GM10248 (cell line): ENCODE measurements around the gene NFKBIE.

ENCODE experiments used
- CTCF ChIA-PET: fragments of 300-600 bp; sonication (Branson Sonifier 250); formaldehyde crosslinking; extraction: SDS; loops from one replicate; lab custom pipeline; 2021; ENCODE audit warnings: antibody characterized with exemption; lab: Yijun Ruan, JAX
- POLR2A ChIA-PET: fragments of 350-650 bp; sonication (Branson Sonifier 250); formaldehyde crosslinking; extraction: SDS; loops from one replicate; lab custom pipeline; 2020; ENCODE audit warnings: antibody characterized with exemption; lab: Yijun Ruan, JAX
- DNase-seq: peaks from one replicate; pipeline ENCODE4 v3.0.0; 2012; ENCODE audit errors: extremely low spot score
- CTCF ChIP-seq: IDR thresholded peaks from 2 replicates; pipeline ENCODE4 v1.5.1; 2012; ENCODE audit warnings: mild to moderate bottlenecking, low read depth; ENCODE audit errors: extremely low read depth, missing control alignments, control extremely low read depth

Gene NFKBIE

GRCh38 chr6:44226368-44227147 is 38.8 kb downstream of the NFKBIE start:
- DNase-seq, result peak; percentile 13
- POLR2A ChIA-PET, result interaction anchor here (3.3 kb wide), 1 partner anchor 21 kb away, joined by 21 read pairs; the partner anchor contains the start of gene HSP90AB1
- CTCF ChIA-PET, result interaction anchor here (1.4 to 6.8 kb wide), 6 partner anchors 9 to 52 kb away, joined by 3 to 116 read pairs (median 20); partner anchors contain the start of genes HSP90AB1 and MYMX
- no peak for TF ChIP-seq CTCF

- POLR2A ChIA-PET, result interaction anchor here (0.6 to 3.3 kb wide), 2 partner anchors 22 to 832 kb away, joined by 5 to 21 read pairs; partner anchors contain the start of gene HSP90AB1
- CTCF ChIA-PET, result interaction anchor here (1.0 to 6.8 kb wide), 7 partner anchors 10 to 126 kb away, joined by 4 to 116 read pairs (median 7); partner anchors contain the start of gene HSP90AB1
- TF ChIP-seq CTCF, result no peak
- DNase-seq, result peak; percentile 10
These were observed 39.6 kb downstream of the NFKBIE start for GRCh38 chr6:44225579-44226325.

- ChIA-PET CTCF (interaction anchor here (0.6 to 6.8 kb wide), 16 partner anchors 9 to 456 kb away, joined by 3 to 116 read pairs (median 4); partner anchors contain the start of gene HSP90AB1), POLR2A (interaction anchor here (1.4 to 3.3 kb wide), 2 partner anchors 22 to 26 kb away, joined by 4 to 21 read pairs; partner anchors contain the start of gene HSP90AB1)
- no peak for TF ChIP-seq CTCF
- no peak for DNase-seq
These were observed 40.4 kb downstream of the NFKBIE start for GRCh38 chr6:44224965-44225305.

GRCh38 chr6:44224029-44224964 is 41.1 kb downstream of the NFKBIE start:
- DNase-seq, result peak; percentile 6
- ChIA-PET CTCF (interaction anchor here (0.6 to 6.8 kb wide), 18 partner anchors 9 to 455 kb away, joined by 3 to 116 read pairs (median 4); partner anchors contain the start of gene HSP90AB1), POLR2A (interaction anchor here (1.0 to 3.3 kb wide), 5 partner anchors 13 to 33 kb away, joined by 3 to 21 read pairs (median 6); partner anchors contain the start of genes HSP90AB1 and SLC35B2)
- TF ChIP-seq CTCF, result no peak

DNA sequence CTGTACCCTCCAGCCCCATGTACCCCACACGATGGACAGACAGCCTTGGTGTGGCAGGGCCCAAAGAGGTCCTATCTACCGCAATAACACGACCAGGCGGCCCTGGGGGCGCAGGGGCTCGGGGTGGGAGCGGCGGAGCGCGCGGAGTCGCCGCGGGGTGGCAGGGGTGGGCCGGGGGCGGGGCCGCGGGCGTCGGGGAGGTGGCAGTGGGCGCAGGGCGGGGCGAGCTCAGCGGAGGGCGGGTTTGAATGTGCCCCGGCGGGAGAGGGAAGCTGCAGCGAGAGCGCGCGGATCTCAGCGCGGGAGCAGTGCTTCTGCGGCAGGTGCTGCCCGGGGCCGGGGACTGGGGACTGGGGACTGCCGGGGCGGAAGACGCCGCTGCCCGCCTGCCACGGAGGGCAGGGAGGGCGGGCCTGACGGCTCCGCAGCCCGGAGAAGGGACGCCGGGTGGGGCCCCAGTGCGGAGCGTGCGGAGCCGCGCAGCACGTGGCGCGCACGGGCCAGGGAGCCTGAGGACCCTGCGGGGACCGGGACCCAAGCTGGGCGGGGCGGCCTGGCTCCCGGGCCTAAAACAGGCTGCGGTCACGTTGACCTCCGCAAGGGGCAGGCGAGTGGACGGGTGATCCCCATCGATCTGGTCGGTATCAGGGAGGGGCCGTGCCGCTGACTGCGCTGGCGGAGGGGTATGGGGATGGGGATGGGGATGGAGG is 41.9 kb downstream of the NFKBIE start, which contains the start of gene SLC29A1:
TSS of gene SLC29A1 (plus strand) at position 277 of the 710 bp plus-strand sequence. CDS start 3,719 bp downstream, outside the sequence.
- CTCF ChIA-PET, result interaction anchor here (1.0 to 6.8 kb wide), 13 partner anchors 10 to 145 kb away, joined by 3 to 116 read pairs (median 9); partner anchors contain the start of gene HSP90AB1
- DNase-seq, result peak; percentile 92
- TF ChIP-seq CTCF, result no peak
- POLR2A ChIA-PET, result interaction anchor here (0.6 to 3.3 kb wide), 7 partner anchors 14 to 164 kb away, joined by 3 to 21 read pairs (median 4); partner anchors contain the start of genes CDC5L, HSP90AB1 and SLC35B2
